ENCODE results near the gene ZFP92.

Gene ZFP92

DNA sequence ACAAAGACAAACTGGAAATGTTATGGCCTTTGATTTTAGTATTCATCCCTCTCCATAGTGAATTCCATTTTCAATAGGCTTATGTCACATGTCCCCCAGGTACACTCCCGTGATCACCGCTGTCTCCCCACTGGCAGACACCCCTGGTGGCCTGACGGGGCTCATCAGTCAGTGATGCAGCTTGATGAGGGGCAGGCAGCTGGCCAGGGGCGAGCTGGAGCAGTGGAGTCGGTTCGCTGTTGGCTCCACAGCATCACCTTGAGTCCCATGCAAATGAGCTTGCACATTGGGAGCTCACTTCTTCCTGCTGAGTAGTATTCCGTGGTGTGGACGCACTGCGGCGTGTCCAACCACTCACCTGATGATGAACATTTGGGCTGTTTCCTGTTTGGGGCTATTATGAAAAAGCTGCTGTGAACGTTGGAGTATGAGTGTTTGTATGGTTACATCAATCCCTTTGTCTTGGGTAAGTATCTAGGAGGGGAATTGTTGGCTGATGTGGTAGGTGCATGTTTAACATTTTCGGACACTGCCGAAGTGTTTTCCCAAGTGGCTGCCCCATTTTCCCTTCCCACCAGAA, 29.4 kb downstream of the ZFP92 start:
- DNase-seq, result no peak

DNA sequence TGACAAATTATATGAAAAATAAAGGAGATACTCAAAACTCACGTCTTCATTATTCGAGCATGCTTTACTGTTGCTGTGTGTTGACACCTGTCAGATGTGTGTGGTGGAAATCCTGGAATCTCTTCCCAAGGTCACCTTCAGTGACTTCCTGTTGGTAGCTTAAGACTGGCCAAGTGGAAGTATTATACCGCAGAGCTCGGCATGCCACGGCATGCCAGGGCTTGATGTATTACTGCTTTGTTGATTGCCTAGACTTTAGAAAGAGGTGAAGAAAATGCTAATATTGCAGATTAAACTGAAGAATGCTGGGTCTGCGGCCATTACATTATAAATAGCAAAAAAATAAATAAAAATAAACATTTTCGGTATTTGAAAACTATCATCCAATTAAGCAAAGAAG, 30.0 kb downstream of the ZFP92 start:
- no peak for DNase-seq

DNA sequence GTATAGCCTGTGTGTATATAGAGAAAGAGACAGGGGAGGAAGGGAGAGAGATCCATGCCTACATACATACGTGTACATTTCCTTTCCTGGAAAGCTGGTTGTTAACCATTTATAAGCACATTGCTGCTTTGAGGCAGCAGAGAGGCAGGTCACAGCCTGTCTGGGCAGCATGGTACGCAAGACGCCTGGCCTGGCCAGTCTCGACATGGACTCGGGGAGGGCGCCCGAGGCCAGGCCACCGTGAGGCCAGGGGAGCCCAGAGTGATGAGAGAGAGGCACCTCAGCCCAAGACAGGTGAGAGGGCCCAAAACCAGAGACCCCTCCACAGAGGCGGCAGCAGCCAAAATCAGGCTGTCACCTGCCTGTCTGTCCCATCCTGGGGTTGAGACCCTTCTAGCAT, 30.7 kb downstream of the ZFP92 start:
- no peak for DNase-seq

DNA sequence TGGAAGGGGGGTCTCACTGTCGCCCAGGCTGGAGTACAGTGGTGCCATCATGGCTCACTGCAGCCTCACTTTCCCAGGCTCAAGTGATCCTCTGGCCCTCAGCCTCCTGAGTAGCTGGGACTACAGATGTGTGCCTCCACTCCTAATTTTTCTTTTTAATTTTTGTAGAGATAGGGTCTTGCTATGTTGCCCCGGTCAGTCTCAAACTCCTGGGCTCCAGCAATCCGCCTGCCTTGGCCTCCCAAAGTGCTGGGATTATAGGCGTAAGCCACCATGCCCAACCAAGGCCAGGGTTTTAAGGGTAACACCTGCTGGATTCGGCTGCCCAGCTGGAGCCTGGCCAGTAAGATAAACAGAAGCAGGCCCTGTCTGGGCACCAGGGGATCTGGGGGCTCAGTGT, 31.2 kb downstream of the ZFP92 start:
- DNase-seq, result no peak

DNA sequence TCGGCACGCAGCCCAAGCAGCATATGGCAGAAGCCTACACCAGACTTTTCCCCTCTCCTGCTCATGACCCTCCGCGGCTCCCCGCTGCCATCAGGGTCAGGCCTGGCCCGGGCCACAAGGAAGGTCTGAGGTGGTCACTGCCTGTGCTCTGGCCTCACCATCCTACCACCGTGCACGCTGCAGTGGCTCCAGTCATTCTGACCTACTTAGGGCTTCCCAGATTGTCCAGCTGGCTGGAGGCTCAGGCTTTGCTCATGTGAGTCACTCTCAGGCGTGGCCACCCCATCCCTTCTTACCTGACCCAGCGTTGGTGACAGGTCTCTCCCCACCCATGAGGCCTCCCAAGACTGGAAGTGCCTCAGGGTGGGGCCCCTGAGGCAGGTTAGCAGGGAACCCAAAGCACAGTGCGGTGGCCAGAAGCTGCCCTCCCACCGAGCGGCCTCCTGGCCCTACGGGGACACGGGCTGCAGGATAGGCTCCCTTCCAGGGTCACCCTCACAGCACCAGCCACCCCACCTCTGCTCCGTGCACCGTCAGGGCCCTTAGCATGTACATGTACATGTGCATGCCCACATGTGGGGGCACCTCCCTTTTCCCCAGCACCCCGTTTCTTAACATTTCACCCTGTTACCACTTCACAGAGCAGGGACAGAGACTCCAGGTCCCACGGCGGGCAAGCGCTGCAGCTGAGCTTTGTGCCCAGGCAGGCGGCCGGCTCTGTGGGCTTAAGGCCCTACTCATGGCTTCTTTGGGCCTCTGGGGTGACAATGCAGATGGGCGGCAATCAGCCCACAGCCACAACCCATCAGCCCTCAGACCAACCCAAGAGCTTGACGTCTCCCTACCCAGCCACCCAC, 32.4 kb downstream of the ZFP92 start:
- no peak for DNase-seq

DNA sequence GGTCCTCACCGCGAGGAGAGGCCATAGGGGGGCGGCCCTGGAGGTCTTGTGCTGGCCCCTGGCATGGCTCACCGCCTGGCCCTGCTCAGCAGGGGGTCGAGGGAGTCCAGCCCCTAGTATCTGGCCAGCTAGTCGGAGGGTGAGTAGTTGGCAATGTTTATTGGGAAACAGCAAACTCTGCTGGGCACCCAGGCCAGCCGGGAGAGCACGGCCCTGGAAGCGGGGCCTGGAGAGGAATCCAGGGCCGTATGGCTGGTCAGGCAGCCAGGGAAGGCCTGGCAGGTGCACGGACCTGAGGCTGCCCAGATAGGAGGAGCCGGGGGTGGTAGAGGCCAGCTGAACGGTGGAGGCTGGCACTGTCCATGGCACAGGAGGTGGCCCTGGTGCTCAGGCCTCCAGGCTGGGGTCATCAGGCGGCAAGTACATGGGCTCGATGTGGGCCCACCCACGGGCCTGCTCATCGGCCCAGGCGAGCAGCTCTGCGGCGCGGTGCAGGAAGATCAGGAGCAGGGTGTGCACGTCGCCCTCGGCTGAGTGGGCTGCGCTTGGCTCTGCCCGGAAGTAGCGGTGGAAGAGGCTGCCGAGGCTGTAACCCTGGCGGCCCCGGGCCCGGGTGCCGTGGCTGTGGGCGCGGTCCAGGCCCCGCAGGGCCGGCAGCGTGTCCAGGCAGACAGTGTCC, 33.2 kb downstream of the ZFP92 start:
- DNase-seq, result no peak

DNA sequence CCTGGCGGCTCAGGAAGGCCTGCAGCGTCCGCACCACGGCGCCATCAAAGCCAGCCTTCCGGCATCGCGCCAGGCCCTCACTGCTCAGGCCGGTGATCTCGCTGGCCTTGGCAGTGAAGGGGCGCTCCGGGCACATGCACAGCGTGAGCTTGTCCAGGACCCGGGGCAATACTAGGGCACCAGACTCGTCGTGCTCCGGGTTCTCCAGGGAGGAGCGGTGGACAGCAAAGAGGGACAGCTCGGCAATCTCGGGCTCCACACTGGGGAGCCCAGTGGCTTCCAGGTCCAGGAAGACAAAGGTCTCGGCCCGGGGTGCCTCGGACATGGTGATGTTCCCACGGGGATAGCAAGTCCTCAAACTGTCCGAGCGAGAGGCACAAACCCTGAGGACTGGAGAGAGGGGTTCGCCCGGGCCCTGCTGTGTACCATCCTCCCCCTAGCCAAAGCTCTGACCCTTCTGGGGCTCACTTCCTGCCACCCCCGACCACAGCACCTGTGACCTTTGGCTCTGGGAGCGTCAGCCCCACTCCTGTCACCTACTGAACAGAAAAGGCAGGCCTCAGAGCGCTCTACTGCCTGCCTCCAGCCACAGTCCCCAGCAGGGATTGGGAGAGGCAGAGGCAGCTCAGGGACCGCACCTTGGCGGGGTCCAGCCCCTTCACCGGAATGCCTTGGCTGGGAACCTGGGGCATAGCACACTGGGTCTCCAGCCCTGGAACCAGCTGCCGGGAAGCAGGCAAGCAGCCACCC, 34.0 kb downstream of the ZFP92 start:
- no peak for DNase-seq

DNA sequence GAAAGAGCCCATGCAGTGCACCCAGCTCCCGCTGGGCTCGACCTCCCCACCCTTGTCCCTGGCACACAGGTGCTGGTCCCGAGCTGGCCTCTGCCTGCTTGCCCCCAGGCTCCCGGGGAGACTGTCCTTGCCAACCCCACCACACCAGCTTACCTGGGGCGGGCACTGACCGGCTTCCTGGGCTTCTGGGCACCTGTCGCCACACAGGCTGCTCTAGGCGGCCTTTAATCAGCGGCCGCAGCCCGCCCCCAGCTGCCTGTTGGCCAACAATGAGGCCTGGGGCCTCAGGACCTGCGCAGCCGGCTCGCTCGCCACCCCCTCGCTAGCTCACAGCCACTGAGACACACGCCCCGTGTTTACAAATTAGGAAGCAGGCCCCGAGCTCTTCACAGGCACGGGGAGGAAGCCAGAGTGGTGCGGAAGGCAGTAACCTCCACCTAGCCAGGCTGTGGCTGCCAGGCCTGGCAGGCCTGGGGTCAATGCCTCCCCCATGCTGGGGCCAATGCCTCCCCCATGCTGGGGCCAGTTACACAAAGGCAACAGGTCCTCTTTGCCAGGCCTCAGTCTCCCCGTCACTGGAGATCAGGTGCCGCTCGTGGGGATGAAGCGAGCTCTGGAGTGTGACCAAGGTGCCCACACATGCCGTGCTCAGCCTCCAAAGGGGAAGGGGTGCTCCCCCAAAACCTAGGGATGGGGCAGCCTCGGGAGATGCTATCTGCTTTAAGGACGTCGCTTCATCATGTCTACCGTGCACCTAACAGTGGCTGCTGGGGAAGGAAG, 34.8 kb downstream of the ZFP92 start, which contains the start of gene TREX2:
TREX2 (minus strand) TSS at position 201 of the 780 bp plus-strand sequence. CDS start 626 bp downstream, outside the sequence.
- DNase-seq, result no peak

DNA sequence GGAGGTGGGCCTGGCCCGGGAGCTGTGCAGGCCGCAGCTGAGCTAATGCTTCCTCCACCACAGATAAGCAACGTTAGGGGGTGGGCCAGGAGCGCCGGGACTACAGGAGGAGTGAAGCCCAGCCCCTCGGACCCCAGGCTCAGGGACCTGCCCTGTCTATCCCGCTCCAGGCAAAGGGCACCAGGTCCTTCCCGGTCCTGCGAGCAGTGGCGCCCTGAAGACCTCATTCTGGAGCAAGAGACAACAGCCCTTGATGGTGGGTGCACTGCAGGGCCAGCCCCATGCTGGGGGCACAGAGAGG, 35.3 kb downstream of the ZFP92 start:
- no peak for DNase-seq

DNA sequence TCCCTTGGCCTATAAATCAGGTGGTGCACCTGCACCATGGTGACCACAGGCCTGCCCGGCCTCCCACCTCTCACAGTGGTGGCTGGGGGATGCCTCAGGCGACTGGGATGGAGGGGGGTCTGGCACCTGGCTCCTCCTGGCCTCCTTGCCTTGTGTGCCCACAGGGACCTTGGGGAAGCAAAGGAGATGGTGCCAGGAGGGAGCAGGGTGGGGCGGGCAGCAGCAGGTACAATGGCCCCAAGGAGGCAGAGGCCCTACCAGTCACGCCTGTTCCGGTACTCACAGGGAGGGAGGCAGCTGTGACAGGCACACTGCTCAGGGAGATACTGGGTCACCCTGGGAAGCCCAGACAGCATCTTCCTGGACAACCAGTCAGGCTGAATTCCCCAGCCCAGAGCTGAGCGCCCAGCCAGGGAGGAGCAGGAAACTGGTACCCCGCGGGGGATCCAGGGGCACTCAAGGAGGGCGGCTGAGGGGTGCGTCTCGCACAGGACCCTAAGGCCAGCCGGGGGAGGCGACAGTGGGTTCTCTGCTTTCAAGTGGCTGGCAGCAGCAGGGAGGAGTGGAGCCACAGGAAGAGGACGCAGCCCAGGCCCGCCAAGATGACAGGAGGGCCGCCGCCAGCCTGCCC, 35.8 kb downstream of the ZFP92 start:
- no peak for DNase-seq

DNA sequence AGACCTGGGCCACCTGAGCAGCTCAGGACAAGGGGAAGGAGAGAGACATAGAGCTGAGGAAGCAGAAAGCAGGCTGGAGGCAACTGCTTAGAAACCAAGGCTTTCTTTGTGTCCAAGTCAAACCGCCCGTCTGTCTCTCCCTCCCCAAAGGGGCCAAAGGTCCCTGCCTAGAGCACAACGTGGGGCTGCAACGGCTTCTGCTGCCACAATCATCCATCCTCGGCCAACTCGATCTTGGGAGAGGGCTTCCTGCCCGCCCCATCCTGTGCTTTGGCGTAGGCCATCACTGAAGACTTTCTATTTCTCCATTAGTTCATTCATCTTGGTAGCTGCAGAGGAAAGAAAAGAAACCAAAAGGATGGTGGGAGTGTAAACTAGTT, 36.3 kb downstream of the ZFP92 start:
- DNase-seq, result no peak

DNA sequence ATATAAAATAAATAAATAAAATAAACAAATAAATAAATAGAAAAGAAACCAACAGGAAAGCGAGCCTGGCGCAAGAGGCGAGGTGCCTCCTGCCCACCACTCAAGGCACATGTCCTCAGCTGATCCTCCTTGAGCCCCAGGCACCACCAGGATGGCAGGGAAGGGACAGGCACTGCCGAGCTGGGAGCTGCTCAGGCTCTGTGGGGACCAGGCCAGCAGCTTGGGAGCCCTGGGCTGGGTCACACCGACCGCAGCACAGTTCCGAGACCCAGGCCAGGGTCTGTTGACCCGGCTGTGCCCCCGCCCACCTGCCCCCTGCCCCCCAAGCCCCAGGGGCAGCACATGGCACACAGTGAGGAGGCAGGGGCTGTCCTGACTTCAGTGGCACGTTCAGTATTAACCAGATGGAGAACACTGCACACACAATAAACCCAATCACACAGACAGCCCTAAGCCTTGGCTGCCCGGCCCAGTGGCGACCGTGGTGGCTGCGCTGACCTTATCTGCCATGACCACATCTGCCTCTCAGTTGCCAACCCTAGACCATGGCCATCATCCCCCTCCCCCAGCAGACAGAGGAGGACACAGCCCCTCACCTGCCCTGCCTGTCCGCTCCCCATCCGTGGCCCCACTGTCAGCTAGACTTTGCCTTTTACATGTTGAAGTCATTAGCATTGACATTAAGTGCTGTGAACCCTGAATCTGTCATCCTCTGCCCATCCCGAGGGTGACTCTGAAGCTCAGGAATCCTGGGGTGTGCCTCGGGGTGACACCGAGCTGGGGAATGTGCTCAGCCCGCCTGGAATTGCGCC, 37.5 kb downstream of the ZFP92 start:
- DNase-seq, result no peak

DNA sequence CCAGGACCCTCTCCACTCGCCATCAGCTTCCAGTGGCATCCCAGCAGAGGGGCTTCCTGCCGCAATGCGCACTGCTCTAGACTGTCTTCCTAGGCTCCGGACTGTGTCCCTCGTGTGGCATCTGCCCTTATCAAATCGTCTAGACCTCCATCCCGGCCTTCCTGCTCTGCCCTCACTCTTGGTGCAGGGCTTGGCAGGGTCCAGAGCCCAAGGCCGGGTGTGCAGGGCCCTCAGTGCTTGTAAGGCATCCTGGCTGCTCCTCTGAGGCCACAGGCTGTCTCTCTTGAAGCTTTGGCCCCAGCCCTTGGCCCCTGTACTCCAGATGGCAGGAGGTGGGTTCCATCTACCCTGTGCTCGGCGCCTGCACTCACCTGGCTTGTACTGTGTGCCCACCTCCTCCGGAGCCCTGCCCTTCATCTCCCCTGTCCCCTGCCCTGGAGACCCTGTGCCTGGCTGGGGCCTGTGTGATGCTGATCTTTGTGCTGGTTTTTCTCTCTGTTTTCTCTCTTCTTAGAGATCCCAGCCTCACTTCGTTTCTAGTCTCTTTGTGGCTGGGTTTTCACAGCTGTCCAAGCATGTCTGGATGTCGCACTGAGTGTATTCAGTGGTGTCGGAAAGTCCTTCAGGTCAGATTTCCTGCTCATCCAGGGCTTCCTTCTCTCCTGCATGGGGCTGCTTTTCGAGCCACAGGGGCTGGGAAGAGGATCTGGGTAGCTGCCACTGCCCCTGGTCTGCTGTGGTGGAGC, 38.3 kb downstream of the ZFP92 start:
- no peak for DNase-seq

DNA sequence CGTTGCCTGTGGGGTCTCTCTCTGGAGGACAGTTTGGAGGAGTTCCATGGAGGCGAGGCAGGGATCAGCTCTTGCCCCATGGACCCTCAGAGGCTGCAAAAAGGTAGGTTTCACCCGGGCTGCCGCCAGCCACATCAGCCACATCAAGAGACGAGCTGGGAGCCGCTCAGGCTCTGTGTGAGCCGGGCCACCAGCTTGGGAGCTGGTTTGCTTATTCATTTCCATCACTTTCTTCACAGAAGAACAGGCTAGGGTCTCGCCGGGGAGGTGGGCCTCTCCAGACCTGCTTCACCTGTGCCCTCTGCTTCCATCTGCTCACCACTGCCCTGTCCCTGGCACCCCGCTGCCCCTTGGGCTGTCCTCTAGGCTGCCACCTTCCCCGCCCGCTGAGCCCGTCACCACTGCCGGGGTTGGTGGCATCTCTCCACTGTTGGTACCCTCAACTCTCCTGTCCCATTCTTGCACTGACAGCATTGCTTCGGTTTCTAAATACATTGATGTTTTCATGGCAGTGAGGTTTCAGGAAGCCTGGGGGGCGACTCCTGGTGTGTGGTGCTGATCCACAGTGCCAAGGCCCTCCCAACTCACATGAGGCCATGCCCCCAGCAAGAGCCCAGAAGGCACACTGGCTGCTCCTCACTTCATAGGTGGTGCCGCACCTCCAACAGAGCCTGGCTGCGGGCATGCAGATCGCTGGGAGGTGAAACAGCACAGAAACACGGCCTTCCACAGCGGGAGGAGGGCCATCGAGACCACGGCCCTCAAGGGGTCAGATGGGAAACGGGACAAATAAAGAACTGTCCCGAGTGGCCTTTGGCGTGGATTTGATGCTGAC, 39.1 kb downstream of the ZFP92 start:
- DNase-seq, result no peak

DNA sequence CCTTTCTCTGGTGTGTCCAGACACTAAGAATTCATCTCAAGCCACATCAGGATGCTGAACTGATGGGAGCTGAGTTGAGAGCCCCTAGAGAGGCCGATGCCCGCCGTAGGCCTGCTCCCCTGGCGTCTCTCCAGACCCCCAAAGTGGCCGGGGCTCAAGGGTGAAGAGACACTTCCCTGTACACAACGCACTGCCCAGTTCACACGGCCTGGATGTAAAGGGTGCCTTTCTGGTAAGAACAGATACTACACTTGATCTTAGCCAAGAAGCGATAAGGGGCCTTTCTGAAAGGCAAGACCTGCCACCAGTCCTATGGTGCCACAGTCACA, 39.6 kb downstream of the ZFP92 start:
- DNase-seq, result no peak

DNA sequence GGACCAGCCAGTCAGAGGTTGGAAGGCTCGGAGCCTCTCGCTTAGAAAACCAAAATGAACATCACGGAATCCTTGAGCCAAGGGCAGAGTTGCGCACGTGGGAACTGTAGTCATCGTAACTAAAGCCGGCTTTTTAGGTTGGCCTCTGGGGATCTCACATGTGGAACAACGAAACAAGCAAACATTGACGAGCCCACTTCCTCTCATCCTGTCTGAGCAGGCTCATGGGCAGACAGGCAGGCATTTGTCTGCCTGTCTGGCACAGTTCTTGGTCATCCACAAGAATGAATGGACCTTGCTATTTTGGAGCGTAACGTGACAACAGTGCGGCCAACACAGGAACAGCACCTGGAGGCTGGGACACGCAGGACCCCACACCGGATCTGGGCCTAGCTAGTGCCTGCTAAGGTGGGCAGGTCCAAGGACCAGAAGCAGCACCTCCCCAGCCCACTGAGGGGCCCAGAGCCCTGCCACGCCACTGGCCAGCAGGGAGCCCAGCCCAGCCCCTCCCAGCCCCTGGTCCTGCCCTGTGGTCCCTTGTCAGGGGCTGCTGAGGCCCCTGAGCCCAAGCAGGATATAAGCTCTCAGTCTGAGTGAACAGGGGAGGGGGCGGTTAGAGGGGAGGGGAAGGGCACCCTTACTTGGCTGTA, 43.8 kb downstream of the ZFP92 start:
- DNase-seq, result no peak

DNA sequence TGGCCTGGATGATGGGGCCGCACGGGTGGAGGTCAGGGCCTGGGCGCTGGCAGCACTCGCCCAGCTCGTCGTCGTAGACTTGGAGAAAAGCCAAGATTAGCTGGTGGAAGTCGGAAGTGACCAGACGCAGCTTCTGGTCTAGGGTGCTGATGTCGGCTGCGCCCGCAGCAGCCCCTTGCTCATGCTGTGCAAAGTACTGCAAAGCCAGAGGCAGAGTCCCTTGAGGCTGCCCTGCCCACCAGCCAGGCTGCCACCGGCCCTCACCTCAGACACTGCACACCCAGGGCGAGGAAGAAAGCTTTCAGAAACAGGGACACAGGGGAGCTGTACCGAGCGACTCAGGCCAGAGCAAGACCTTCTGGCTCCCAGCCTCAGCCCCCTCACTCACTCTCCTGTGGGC, 44.3 kb downstream of the ZFP92 start:
- no peak for DNase-seq

DNA sequence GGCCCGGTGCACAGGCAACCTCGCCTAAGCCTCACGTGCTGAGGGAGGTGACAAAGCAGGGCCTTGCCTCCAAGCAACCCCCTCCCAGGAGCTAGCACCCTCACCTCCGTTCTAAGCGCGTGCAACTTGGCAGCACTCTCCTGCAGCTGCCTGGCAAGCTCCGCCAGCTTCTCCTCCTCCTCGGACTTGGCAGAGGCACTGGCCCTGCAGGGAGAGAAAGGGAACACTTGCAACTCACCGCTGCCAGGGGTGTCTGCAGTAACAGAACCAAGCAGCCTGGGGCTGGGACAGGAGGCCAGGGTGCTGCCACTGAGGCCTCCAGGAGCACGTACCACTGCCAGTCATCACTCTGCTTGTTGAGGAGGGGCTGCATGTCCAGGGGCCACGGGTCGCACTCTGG, 44.9 kb downstream of the ZFP92 start:
- no peak for DNase-seq

DNA sequence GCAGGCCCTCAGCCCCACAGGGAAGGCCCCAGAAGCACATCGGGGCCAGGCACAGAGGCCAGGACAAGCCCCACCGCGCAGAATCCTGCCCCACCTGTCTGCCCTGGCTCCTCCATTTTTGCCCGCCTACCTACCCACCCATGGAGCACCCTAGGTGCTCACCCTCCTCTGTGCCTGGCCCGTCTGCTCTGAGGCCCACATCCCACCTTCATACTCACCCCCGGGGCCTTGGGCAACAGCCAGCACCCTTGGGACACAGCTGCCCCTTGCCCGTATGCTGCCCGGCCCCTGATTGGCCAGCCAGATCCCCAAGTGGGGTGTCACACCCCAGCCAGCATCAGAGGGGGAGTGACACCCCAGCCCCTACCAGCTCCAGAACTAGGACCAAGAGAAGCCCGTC, 45.4 kb downstream of the ZFP92 start:
- DNase-seq, result no peak
